GM12873 (cell line): ENCODE data around the gene CAPN1.
A peak's percentile ranks its signal among the peaks of the same experiment; 100 is the strongest.

Experiments used
- CTCF ChIP-seq: IDR thresholded peaks from 2 replicates; pipeline ENCODE4 v1.5.1; 2012; ENCODE audit warnings: low read depth, mild to moderate bottlenecking, moderate library complexity, low read length, control low read depth; ENCODE audit not compliant: insufficient read depth; ENCODE audit errors: missing control alignments

The CAPN1 gene

DNA sequence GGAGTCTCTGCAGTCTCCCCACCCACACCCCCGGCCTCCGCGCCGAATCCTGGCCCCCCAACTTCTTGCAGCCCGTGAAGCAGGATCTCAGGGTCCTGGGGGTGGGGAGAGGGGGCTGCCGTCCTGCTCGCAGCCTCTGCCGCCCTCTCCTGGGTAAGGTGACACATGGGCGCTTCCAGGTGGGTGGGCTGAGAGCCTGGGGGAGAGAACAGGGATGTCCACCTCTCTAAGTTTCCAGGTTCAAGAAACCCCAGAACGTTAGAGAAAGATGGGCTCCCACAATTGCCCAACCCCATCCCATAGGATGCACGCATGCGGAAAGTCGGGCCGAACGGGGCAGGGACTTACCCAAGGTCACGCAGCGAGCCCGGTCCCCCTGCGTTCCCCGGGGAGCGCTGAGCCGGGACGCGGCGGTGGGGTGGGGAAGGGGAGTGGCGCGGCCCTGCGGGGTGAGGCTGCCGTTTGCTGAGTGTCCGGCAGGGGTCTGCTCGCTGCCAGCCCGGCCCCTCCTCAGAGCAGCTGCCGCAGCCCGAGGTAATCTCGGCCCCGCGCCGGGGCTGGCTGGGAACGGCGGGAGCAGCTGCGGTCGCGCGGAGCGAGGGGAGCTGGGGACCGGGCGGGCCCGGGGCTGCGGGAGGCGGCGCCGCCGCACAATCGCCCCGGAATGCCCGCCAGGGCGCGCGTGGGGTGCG is 705 bp upstream of the CAPN1 start:
- peak; percentile 72 for TF ChIP-seq CTCF

DNA sequence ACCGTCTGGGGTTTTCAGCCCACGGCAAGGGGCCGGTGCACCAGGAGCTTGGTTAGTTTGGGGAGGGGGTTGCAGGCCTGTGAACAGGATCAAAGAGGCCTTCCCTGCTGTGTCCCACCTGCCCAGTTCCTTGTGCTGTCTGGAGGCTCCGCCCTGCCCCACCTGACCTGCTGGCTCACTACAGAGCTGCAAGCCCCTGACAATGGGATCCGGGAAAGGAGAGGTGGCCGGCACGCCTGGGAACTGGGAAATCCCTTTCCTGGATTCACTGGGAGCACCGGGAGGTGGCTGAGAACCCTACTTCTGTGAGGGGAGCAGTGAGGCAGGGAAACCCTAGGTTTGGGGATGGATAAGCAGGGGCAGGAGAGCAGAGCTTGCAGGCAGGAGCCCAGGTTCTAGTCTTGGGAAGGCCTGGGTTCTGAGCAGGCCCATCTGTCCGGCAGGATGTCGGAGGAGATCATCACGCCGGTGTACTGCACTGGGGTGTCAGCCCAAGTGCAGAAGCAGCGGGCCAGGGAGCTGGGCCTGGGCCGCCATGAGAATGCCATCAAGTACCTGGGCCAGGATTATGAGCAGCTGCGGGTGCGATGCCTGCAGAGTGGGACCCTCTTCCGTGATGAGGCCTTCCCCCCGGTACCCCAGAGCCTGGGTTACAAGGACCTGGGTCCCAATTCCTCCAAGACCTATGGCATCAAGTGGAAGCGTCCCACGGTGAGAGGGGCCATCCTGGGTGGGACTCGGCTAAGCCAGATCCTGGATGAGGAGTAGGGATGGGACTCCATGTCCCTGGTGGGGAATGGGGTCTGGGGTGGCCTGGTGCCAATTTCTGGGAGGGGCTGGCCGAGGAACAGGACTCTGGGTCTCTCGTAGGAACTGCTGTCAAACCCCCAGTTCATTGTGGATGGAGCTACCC is 786 bp downstream of the CAPN1 start:
- no peak for TF ChIP-seq CTCF

- TF ChIP-seq CTCF, result no peak
Measured at GRCh38 chr11:65183201-65183891, 1.6 kb downstream of the CAPN1 start.

DNA sequence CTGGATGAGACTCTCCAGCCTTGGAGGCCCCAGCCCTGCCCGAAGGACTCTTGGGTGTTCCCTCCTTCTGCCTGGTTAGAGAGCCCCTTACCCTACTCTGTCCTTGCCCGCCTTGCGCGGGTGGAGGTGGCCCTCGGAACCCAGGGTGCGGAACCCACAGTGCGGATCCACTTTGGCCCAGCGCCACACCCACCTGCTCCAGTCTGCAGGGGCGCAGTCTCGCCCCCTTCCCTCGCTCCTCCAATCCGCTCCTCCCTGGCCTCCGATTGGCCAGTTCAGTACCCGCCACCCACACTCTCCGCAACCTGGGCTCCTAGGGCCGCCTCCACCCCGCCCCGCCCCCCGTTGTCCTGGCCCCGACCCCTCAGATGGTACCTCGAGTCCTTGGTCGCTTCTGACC is 2.4 kb downstream of the CAPN1 start:
- no peak for TF ChIP-seq CTCF

DNA sequence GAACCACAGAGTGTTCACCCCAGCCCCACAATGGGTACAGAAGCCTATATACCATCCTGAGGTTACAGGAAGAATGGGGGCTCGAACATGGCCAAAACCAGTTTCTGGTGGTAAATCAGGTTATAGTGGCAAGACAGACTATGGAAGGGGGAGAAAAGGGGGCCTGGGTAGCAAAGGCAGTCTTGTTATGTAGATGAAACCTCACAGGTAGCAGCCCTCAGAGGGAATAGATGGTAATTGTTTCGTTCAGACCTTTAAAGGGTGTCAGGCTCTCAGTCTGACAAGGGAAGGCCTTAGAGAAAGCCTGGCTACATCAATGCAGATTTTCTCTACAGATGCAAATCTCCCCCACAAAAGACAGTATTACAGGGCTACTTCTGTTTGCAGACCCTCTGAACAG is 3.4 kb downstream of the CAPN1 start:
- no peak for TF ChIP-seq CTCF

DNA sequence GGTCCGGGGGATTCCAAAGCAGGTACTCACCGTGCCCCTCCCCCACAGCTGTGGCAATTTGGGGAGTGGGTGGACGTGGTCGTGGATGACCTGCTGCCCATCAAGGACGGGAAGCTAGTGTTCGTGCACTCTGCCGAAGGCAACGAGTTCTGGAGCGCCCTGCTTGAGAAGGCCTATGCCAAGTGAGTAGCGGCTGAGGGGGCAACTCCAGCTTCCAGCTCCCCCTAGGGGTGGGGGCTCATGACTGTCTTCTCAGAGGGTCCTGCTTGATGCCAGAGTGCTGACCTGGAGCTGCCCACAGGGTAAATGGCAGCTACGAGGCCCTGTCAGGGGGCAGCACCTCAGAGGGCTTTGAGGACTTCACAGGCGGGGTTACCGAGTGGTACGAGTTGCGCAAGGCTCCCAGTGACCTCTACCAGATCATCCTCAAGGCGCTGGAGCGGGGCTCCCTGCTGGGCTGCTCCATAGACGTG is 4.2 kb downstream of the CAPN1 start:
- peak; percentile 42 for TF ChIP-seq CTCF

DNA sequence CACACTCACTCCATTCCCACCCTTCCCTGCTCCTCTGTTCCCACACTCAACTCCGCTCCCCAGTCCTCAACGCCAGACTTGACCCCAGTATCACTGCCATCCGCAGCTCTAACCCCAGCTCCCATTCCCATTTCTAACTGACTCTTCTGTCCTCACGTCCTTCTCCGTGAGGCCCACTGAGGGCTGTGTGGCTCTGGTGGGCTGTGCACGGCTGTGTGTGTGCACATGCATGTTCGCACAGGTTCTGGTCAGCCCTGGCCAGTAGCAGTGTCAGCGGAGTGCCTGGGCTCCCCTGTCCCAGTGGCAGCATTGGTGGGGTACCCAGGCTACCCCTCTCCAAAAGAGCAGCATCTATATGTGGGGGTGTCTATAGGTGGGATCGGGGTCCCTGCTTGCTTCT is 5.0 kb downstream of the CAPN1 start:
- no peak for TF ChIP-seq CTCF
